Ovary (tissue), 3 donors: Measurements from ENCODE around the gene CPVL.

ENCODE experiments used
- CTCF ChIP-seq, 3 donors: fragments of 450-650 bp in 2 of 3; fragments of 200-600 bp in 1 of 3; IDR thresholded peaks; one replicate each; pipeline versions ENCODE4 v1.5.1 to v1.8.0; 2016 to 2022; ENCODE audit warnings: antibody characterized with exemption in 3 of 3, mild to moderate bottlenecking in 1 of 3
- EP300 ChIP-seq: sonication (generic); formaldehyde crosslinking; IDR thresholded peaks from one replicate; pipeline ENCODE4 v1.6.1; 2017; ENCODE audit warnings: antibody characterized with exemption
- POLR2A ChIP-seq: fragments of 450-650 bp; IDR thresholded peaks from one replicate; pipeline ENCODE4 v1.6.1; 2017; ENCODE audit warnings: antibody characterized with exemption, mild to moderate bottlenecking, moderate library complexity
- donor health status: DM: no; HTN: no; CAD: no.

GRCh38 chr7:29013931-29014330, 132.4 kb downstream of the CPVL start:
- TF ChIP-seq CTCF (IDR thresholded peaks at IDR 0.05) (no peak), EP300 (no peak), POLR2A (no peak)
